ENCODE results near the gene FHOD3.
"Not testable (repeated sequence)": the region's sequence is repeated elsewhere in the genome, so short reads cannot be mapped to it uniquely, and the experiment has no call there.

The FHOD3 gene

DNA sequence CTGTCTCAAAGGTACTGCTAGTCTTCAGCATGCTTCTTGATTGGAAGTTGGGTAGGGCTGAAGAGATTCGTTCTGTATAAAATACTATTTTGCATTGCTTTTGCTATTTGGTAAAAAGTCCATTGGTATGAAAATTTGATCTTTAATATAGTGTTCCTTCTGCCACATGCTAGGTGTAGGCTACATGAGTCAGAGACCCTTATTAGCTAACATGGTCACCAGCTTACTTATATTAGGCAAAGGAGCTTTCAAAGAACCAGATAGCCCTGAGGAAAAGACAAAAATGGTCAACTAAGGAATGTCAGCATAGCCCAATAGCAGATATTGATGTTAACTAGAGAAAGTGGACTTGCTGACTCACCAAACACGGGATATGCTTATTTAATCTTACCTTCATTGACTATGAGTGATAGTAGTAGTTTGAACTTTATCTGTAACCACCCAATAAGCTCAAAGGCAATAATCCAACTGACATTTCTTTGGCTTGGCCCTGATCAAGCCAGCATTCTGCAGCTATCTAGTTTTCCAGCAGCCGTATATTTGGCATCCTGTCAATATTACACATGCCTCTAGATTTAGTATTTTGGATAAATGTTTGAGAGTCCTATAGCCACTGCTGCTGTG is 421.3 kb downstream of the FHOD3 start:
- Histone ChIP-seq H3K27ac (ENCODE audit: low read depth, low read length) (no peak overlapping the region), H3K4me1 (ENCODE audit: insufficient read depth, low read length) (no peaks in the 10 kb centered on the region), H3K27me3 (ENCODE audit: insufficient read depth, low read length) (no peaks in the 10 kb centered on the region), H3K9me3 (ENCODE audit: insufficient read depth, low read depth, low read length) (no peaks in the 10 kb centered on the region), H3K4me3 (ENCODE audit: low read length) (no peak overlapping the region), H3K9ac (ENCODE audit: low read depth, low read length) (no peak overlapping the region), H3K36me3 (ENCODE audit: insufficient read depth, low read length) (no peaks in the 10 kb centered on the region)
- 95% methylated on average over 2 of the region's 3 CpGs for WGBS

DNA sequence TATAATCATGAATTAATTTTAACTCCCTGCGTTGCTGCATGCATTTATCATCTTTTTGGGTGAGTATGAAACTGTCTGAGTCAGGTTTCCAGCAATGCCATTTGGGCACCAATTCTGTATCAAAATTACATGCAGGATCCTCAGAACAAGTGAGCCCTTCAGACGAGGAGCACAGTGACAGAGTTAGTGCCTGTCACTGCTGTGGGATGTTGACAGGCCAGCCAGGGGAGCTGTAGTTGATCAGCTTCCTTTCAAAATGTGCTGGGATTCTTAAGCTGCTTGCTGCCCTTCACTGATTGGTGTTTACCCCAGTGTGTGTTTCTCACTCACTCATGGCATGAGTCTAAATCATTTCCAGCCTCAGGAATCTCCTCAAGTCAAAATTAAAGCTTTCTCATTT is 422.1 kb downstream of the FHOD3 start:
- Histone ChIP-seq H3K9ac (ENCODE audit: low read depth, low read length) (no peak overlapping the region), H3K27ac (ENCODE audit: low read depth, low read length) (no peak overlapping the region), H3K27me3 (ENCODE audit: insufficient read depth, low read length) (no peaks in the 10 kb centered on the region), H3K4me1 (ENCODE audit: insufficient read depth, low read length) (no peaks in the 10 kb centered on the region), H3K9me3 (ENCODE audit: insufficient read depth, low read depth, low read length) (no peaks in the 10 kb centered on the region), H3K4me3 (ENCODE audit: low read length) (no peak overlapping the region), H3K36me3 (ENCODE audit: insufficient read depth, low read length) (no peaks in the 10 kb centered on the region)
- 89% methylated on average over 2 of the region's 2 CpGs for WGBS

GRCh38 chr18:36721351-36721750 is 423.8 kb downstream of the FHOD3 start:
- H3K36me3 ChIP-seq (ENCODE audit: insufficient read depth, low read length); H3K9me3 ChIP-seq (ENCODE audit: insufficient read depth, low read depth, low read length); H3K4me1 ChIP-seq (ENCODE audit: insufficient read depth, low read length); H3K27ac ChIP-seq (ENCODE audit: low read depth, low read length); H3K9ac ChIP-seq (ENCODE audit: low read depth, low read length); H3K4me3 ChIP-seq (ENCODE audit: low read length); H3K27me3 ChIP-seq (ENCODE audit: insufficient read depth, low read length): not testable (repeated sequence)
- 100% methylated on average over 1 of the region's 1 CpG for WGBS

- no peak overlapping the region for H3K9ac ChIP-seq (ENCODE audit: low read depth, low read length)
- H3K4me1 ChIP-seq (ENCODE audit: insufficient read depth, low read length): no peaks in the 10 kb centered on the region
- no peaks in the 10 kb centered on the region for H3K36me3 ChIP-seq (ENCODE audit: insufficient read depth, low read length)
- H3K9me3 ChIP-seq (ENCODE audit: insufficient read depth, low read depth, low read length): no peaks in the 10 kb centered on the region
- H3K27ac ChIP-seq (ENCODE audit: low read depth, low read length): no peak overlapping the region
- no peaks in the 10 kb centered on the region for H3K27me3 ChIP-seq (ENCODE audit: insufficient read depth, low read length)
- H3K4me3 ChIP-seq (ENCODE audit: low read length): no peak overlapping the region
- WGBS: 93% methylated on average over 7 of the region's 7 CpGs
Measured at GRCh38 chr18:36724169-36724568, 426.7 kb downstream of the FHOD3 start.

GRCh38 chr18:36724591-36725001 is 427.1 kb downstream of the FHOD3 start:
- Histone ChIP-seq H3K27me3 (ENCODE audit: insufficient read depth, low read length) (no peaks in the 10 kb centered on the region), H3K4me1 (ENCODE audit: insufficient read depth, low read length) (no peaks in the 10 kb centered on the region), H3K9me3 (ENCODE audit: insufficient read depth, low read depth, low read length) (no peaks in the 10 kb centered on the region), H3K9ac (ENCODE audit: low read depth, low read length) (no peak overlapping the region), H3K36me3 (ENCODE audit: insufficient read depth, low read length) (no peaks in the 10 kb centered on the region), H3K27ac (ENCODE audit: low read depth, low read length) (no peak overlapping the region), H3K4me3 (ENCODE audit: low read length) (no peak overlapping the region)
- WGBS: 90% methylated on average over 8 of the region's 8 CpGs

GRCh38 chr18:36728345-36728744 is 430.8 kb downstream of the FHOD3 start:
- WGBS: 94% methylated on average over 4 of the region's 4 CpGs

DNA sequence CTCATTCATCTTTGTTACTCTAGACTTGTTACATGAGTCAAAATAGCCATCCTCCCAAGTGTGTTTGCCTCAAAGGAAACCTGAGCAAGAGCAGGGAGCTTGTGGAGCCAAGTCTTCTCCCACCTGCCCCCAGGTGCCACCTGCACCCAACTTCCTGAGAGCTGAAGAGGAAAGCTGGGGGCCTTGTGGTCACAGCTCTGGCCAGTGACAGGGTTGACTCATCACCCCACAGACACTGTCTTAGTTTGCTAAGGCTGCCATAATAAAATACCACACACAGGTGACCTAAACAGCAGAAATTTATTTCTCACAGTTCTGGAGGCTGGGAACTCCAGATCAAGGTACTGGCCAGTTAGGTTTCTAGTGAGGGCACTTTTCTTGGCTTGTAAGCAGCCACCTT is 431.7 kb downstream of the FHOD3 start:
- Histone ChIP-seq H3K27ac (ENCODE audit: low read depth, low read length) (no peak overlapping the region), H3K9ac (ENCODE audit: low read depth, low read length) (no peak overlapping the region), H3K27me3 (ENCODE audit: insufficient read depth, low read length) (no peaks in the 10 kb centered on the region), H3K4me1 (ENCODE audit: insufficient read depth, low read length) (no peaks in the 10 kb centered on the region), H3K9me3 (ENCODE audit: insufficient read depth, low read depth, low read length) (peaks cover 14% of the 10 kb centered on the region), H3K4me3 (ENCODE audit: low read length) (no peak overlapping the region), H3K36me3 (ENCODE audit: insufficient read depth, low read length) (peaks cover 23% of the 10 kb centered on the region; the same call in 1 of the 2 replicates)

More at GRCh38 chr18:36728345-36728744, 430.8 kb downstream of the FHOD3 start:
- H3K27me3 ChIP-seq (ENCODE audit: insufficient read depth, low read length): no peaks in the 10 kb centered on the region
- no peak overlapping the region for H3K4me3 ChIP-seq (ENCODE audit: low read length)
- H3K9me3 ChIP-seq (ENCODE audit: insufficient read depth, low read depth, low read length): peaks cover 14% of the 10 kb centered on the region
- H3K27ac ChIP-seq (ENCODE audit: low read depth, low read length): no peak overlapping the region
- no peaks in the 10 kb centered on the region for H3K4me1 ChIP-seq (ENCODE audit: insufficient read depth, low read length)
- no peak overlapping the region for H3K9ac ChIP-seq (ENCODE audit: low read depth, low read length)
- H3K36me3 ChIP-seq (ENCODE audit: insufficient read depth, low read length): peaks cover 23% of the 10 kb centered on the region; the same call in 1 of the 2 replicates

DNA sequence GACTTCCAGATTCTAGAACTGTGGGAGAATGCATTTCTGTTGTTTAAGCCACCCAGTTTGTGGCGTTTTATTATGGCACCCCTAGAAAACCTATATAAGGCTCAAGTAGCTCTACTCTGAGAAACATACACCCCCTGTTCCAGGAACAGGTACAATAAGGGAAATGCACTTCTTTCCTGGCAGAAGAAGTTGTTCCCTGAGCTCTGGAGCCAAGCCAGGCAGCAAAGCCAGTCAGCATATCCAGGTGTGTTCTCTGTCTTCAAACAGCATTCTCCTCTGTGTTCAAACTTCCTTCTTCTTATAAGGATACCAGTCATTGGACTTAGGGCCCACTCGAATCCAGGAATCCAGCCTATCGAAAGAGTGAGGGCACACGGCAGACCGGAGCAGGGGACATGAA is 434.8 kb downstream of the FHOD3 start:
- peaks cover 23% of the 10 kb centered on the region; the same call in 1 of the 2 replicates for H3K36me3 ChIP-seq (ENCODE audit: insufficient read depth, low read length)
- H3K27ac ChIP-seq (ENCODE audit: low read depth, low read length): no peak overlapping the region
- 97% methylated on average over 5 of the region's 5 CpGs for WGBS

GRCh38 chr18:36733150-36733549 is 435.6 kb downstream of the FHOD3 start:
- Histone ChIP-seq H3K36me3 (ENCODE audit: insufficient read depth, low read length) (peaks cover 23% of the 10 kb centered on the region; the same call in 1 of the 2 replicates), H3K4me1 (ENCODE audit: insufficient read depth, low read length) (no peaks in the 10 kb centered on the region), H3K27me3 (ENCODE audit: insufficient read depth, low read length) (no peaks in the 10 kb centered on the region), H3K4me3 (ENCODE audit: low read length) (no peak overlapping the region), H3K9me3 (ENCODE audit: insufficient read depth, low read depth, low read length) (peaks cover 14% of the 10 kb centered on the region), H3K27ac (ENCODE audit: low read depth, low read length) (no peak overlapping the region; the same call in 1 of the 2 replicates), H3K9ac (ENCODE audit: low read depth, low read length) (no peak overlapping the region)
- 71% methylated on average over 1 of the region's 1 CpG for WGBS

More for the DNA sequence above, 434.8 kb downstream of the FHOD3 start:
- no peaks in the 10 kb centered on the region for H3K27me3 ChIP-seq (ENCODE audit: insufficient read depth, low read length)
- H3K9ac ChIP-seq (ENCODE audit: low read depth, low read length): no peak overlapping the region
- H3K4me3 ChIP-seq (ENCODE audit: low read length): no peak overlapping the region
- H3K4me1 ChIP-seq (ENCODE audit: insufficient read depth, low read length): no peaks in the 10 kb centered on the region
- peaks cover 14% of the 10 kb centered on the region for H3K9me3 ChIP-seq (ENCODE audit: insufficient read depth, low read depth, low read length)

GRCh38 chr18:36734596-36734995 is 437.1 kb downstream of the FHOD3 start:
- Histone ChIP-seq H3K4me1 (ENCODE audit: insufficient read depth, low read length) (no peaks in the 10 kb centered on the region), H3K36me3 (ENCODE audit: insufficient read depth, low read length) (peaks cover 23% of the 10 kb centered on the region; the same call in 1 of the 2 replicates), H3K27me3 (ENCODE audit: insufficient read depth, low read length) (no peaks in the 10 kb centered on the region), H3K9me3 (ENCODE audit: insufficient read depth, low read depth, low read length) (peaks cover 14% of the 10 kb centered on the region), H3K4me3 (ENCODE audit: low read length) (no peak overlapping the region), H3K27ac (ENCODE audit: low read depth, low read length) (no peak overlapping the region), H3K9ac (ENCODE audit: low read depth, low read length) (no peak overlapping the region)
- WGBS: 90% methylated on average over 4 of the region's 4 CpGs

- Histone ChIP-seq H3K9ac (ENCODE audit: low read depth, low read length) (no peak overlapping the region), H3K36me3 (ENCODE audit: insufficient read depth, low read length) (peaks cover 23% of the 10 kb centered on the region; the same call in 1 of the 2 replicates), H3K27me3 (ENCODE audit: insufficient read depth, low read length) (no peaks in the 10 kb centered on the region), H3K4me3 (ENCODE audit: low read length) (no peak overlapping the region), H3K9me3 (ENCODE audit: insufficient read depth, low read depth, low read length) (peaks cover 14% of the 10 kb centered on the region), H3K27ac (ENCODE audit: low read depth, low read length) (no peak overlapping the region), H3K4me1 (ENCODE audit: insufficient read depth, low read length) (no peaks in the 10 kb centered on the region)
- 92% methylated on average over 2 of the region's 2 CpGs for WGBS
Measured at GRCh38 chr18:36735130-36735529, 437.6 kb downstream of the FHOD3 start.

GRCh38 chr18:36736094-36736493 is 438.6 kb downstream of the FHOD3 start:
- peaks cover 14% of the 10 kb centered on the region for H3K9me3 ChIP-seq (ENCODE audit: insufficient read depth, low read depth, low read length)
- peaks cover 20% of the 10 kb centered on the region; the same call in 1 of the 2 replicates for H3K36me3 ChIP-seq (ENCODE audit: insufficient read depth, low read length)
- H3K4me1 ChIP-seq (ENCODE audit: insufficient read depth, low read length): no peaks in the 10 kb centered on the region
- no peaks in the 10 kb centered on the region for H3K27me3 ChIP-seq (ENCODE audit: insufficient read depth, low read length)
- no peak overlapping the region for H3K4me3 ChIP-seq (ENCODE audit: low read length)
- no peak overlapping the region for H3K9ac ChIP-seq (ENCODE audit: low read depth, low read length)
- 98% methylated on average over 6 of the region's 6 CpGs for WGBS
- no peak overlapping the region for H3K27ac ChIP-seq (ENCODE audit: low read depth, low read length)

Measured in HUES64 (cell line).